AG10803 (cell line): Measurements from ENCODE around the gene S100A16.
A peak's percentile ranks its signal among the peaks of the same experiment; 100 is the strongest.
"Not testable (repeated sequence)": the region's sequence is repeated elsewhere in the genome, so short reads cannot be mapped to it uniquely, and the experiment has no call there.

ENCODE experiments used
- DNase-seq: peaks from one replicate; pipeline ENCODE4 v3.0.0; 2010; ENCODE audit warnings: low read depth
- H3K4me3 ChIP-seq: 2 replicates; pipeline ENCODE4 v1.5.1; 2011; ENCODE audit warnings: mild to moderate bottlenecking, low read length, control low read depth
- CTCF ChIP-seq: conservative IDR thresholded peaks from 2 replicates; pipeline ENCODE4 v1.5.1; 2011; ENCODE audit warnings: mild to moderate bottlenecking, low read length, control low read depth, inconsistent platforms

S100A16 gene

GRCh38 chr1:153606194-153606593, 6.7 kb downstream of the S100A16 start:
- no peak for TF ChIP-seq CTCF
- DNase-seq: no peak
- no peak overlapping the region for H3K4me3 ChIP-seq

GRCh38 chr1:153602749-153603148, 10.2 kb downstream of the S100A16 start:
- H3K4me3 ChIP-seq: no peak overlapping the region
- no peak for TF ChIP-seq CTCF
- no peak for DNase-seq

- no peak for DNase-seq
- H3K4me3 ChIP-seq: no peak overlapping the region
- no peak for TF ChIP-seq CTCF
Observed at GRCh38 chr1:153599847-153600246, 13.1 kb downstream of the S100A16 start.

DNA sequence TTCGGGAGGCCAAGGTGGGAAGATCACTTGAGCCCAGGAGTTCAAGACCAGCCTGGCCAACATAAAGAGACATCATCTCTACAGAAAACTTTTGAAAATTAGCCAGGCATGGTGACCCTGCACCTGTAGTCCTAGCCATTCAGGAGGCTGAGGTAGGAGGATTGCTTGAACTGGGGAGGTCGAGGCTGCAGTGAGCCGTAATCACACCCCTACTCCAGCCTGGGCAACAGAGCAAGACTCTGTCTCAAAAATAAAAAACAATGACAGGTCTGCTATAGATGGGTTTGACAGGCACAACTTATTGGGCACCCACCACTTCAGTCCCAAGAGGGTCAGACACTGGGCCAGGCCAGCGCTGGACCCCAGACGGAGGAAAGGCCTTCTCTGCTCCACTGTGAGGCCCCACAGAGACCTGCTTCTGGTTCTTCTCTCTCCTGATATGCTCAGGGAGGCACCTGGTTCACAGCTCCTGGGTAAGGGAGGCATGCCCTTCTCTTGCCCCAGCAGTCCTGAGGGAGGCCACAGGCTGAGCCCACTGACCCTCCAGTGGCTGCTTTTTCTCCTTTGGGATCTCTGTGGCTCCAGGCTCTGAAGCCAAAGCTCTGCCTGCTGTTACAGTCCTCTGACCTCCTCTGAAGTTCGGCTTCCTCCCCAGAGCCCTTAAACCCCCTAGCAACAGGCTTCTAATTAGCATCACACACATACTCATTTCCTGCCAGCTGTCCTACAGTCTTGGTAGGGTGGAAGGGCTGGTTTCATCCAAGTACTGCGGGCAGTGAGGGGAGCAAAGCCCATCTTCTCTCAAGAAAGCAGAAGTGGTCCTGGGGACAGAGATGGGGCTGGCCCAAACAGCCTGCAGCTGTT, 14.4 kb downstream of the S100A16 start:
- DNase-seq: peak; percentile 73
- TF ChIP-seq CTCF: no peak
- H3K4me3 ChIP-seq: no peak overlapping the region

DNA sequence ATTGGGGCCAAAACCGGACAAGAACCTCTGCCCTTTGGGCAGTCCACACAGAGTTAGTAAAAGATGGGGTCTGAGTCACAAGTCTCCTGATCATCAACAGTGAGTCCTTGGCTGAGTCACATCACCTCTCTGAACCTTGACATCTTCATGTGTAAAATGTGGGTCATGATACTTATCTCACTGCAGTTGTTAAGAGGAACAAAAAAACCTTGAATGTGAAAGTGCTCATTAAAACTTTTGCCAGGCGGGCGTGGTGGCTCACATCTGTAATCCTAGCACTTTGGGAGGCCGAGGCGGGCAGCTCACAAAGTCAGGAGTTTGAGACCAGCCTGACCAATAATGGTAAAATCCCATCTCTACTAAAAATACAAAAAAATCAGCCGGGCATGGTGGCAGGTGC, 15.7 kb downstream of the S100A16 start:
- no peak overlapping the region for H3K4me3 ChIP-seq
- TF ChIP-seq CTCF: no peak
- DNase-seq: no peak

- no peak for DNase-seq
- H3K4me3 ChIP-seq: no peak overlapping the region
- TF ChIP-seq CTCF: no peak
Observed at GRCh38 chr1:153592748-153593147, 20.2 kb downstream of the S100A16 start.

DNA sequence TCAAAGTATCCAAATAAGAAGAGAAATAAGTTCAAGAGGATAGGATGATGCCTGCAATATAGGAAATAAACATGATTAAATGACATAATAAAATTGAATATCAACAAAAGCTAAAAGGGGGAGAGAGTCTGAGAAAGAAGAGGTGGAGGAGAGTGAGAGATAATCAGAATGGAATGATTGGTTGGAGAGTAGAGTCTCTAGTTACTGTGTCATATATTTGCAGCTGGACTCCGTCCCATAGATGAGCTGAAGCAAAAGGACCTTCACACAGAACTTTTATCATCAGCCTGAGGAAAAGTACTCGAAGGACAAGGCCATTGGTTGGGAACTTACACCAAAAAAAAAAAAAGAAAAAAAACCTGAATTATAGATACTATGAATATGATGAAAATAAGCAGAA, 24.5 kb downstream of the S100A16 start:
- DNase-seq: no peak
- no peak overlapping the region for H3K4me3 ChIP-seq
- no peak for TF ChIP-seq CTCF

DNA sequence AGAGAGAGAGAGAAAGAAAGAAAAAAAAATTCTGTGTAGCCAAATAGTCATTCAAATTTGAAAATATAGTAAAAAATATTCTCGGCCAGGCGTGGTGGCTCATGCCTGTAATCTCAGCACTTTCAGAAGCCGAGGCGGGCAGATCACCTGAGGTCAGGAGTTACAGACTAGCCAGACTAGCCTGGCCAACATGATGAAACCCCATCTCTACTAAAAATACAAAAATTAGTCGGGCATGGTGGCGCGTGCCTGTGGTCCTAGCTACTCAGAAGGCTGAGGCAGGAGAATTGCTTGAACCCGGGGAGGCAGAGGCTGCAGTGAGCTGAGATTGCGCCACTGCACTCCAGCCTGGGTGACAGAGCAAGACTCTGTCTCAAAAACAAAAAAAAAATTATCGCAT, 24.9 kb downstream of the S100A16 start:
- not testable (repeated sequence) for H3K4me3 ChIP-seq, DNase-seq
